ENCODE measurements around the gene HSD17B14. TPM values are rescaled to one million over a fixed set of nuclear protein-coding genes. Genes with fewer than 3 reads are reported as not detected.
A peak's percentile ranks its signal among the peaks of the same experiment; 100 is the strongest.

The HSD17B14 gene
- total RNA-seq, 6 experiments from 2014 or later, result 3.5 to 78.0 (median 15.7) TPM

- Histone ChIP-seq H3K27me3 (no peaks in the 10 kb centered on the region), H3K4me1 (peaks cover 0 to 12% (median 0%) of the 10 kb centered on the region in 4 donors), H3K27ac (peak overlapping the region; percentile 82 to 89 (median 89)), H3K4me3 (peak overlapping the region; percentile 36 to 62 (median 49)), H3K9me3 (no peaks in the 10 kb centered on the region), H3K36me3 (no peaks in the 10 kb centered on the region)
- 0% methylated on average over 10 of the region's 12 CpGs for WGBS (ENCODE audit: insufficient coverage, low coverage, low lambda C conversion rate, missing lambda C conversion rate)
- intact Hi-C loops (cut with DNase I), result loop anchor here (5.0 to 10.0 kb wide), 2 partner anchors 38 to 161 kb away; partner anchors contain the start of gene NTN5 (in 1 of the 2)
- TF ChIP-seq POLR2A (IDR thresholded peaks at IDR 0.05), result no peak
- peak; percentile 91 to 94 (median 92) for TF ChIP-seq CTCF (IDR thresholded peaks at IDR 0.05)
- peak; percentile 93 to 95 (median 94) for DNase-seq
- ATAC-seq, result peak; percentile 90 to 96 (median 92)
These were observed 580 bp downstream of the HSD17B14 start for GRCh38 chr19:48835734-48836088.

- Histone ChIP-seq H3K9me3 (no peaks in the 10 kb centered on the region), H3K4me1 (peaks cover 0 to 27% (median 4%) of the 10 kb centered on the region in 4 donors), H3K4me3 (no peak overlapping the region), H3K27me3 (no peaks in the 10 kb centered on the region), H3K27ac (no peak overlapping the region), H3K36me3 (no peaks in the 10 kb centered on the region)
- DNase-seq, result no peak
- intact Hi-C loops (cut with DNase I), result loop anchor here in 1 of 2 donors (10.0 kb wide), 1 partner anchor 159 kb away; the partner anchor contains the start of gene NTN5
- no peak for ATAC-seq
- no peak for TF ChIP-seq POLR2A (IDR thresholded peaks at IDR 0.05)
- TF ChIP-seq CTCF (IDR thresholded peaks at IDR 0.05), result no peak
- WGBS (ENCODE audit: insufficient coverage, low coverage, low lambda C conversion rate, missing lambda C conversion rate), result 61% methylated on average over 2 of the region's 5 CpGs
These were observed 2.3 kb downstream of the HSD17B14 start for GRCh38 chr19:48833977-48834376.

GRCh38 chr19:48833049-48833448 is 3.2 kb downstream of the HSD17B14 start:
- DNase-seq, result peak in 1 of 3 donors; percentile 63
- Histone ChIP-seq H3K27ac (no peak overlapping the region), H3K4me3 (no peak overlapping the region), H3K27me3 (no peaks in the 10 kb centered on the region), H3K4me1 (peaks cover 0 to 27% (median 4%) of the 10 kb centered on the region in 4 donors), H3K9me3 (no peaks in the 10 kb centered on the region), H3K36me3 (no peaks in the 10 kb centered on the region)
- intact Hi-C loops (cut with DNase I), result loop anchor here in 1 of 2 donors (10.0 kb wide), 1 partner anchor 158 kb away; the partner anchor contains the start of gene NTN5
- no peak for TF ChIP-seq CTCF (IDR thresholded peaks at IDR 0.05)
- TF ChIP-seq POLR2A (IDR thresholded peaks at IDR 0.05), result no peak
- WGBS (ENCODE audit: insufficient coverage, low coverage, low lambda C conversion rate, missing lambda C conversion rate), result 71% methylated on average over 5 of the region's 5 CpGs
- ATAC-seq, result no peak

GRCh38 chr19:48830965-48831364 is 5.3 kb downstream of the HSD17B14 start:
- Histone ChIP-seq H3K9me3 (no peaks in the 10 kb centered on the region), H3K27ac (no peak overlapping the region), H3K27me3 (no peaks in the 10 kb centered on the region), H3K4me3 (no peak overlapping the region), H3K4me1 (peaks cover 0 to 41% (median 9%) of the 10 kb centered on the region in 4 donors), H3K36me3 (no peaks in the 10 kb centered on the region)
- intact Hi-C loops (cut with DNase I), result loop anchor here in 1 of 2 donors (10.0 kb wide), 1 partner anchor 156 kb away; the partner anchor contains the start of gene NTN5
- DNase-seq (no peak), ATAC-seq (no peak)
- TF ChIP-seq CTCF (IDR thresholded peaks at IDR 0.05) (no peak), POLR2A (IDR thresholded peaks at IDR 0.05) (no peak)
- WGBS (ENCODE audit: insufficient coverage, low coverage, low lambda C conversion rate, missing lambda C conversion rate), result 98% methylated on average over 4 of the region's 4 CpGs

Data from right lobe of liver (tissue), 6 donors.